Eye (tissue), 1 donor: ENCODE data around the gene HPGDS.
A peak's percentile ranks its signal among the peaks of the same experiment; 100 is the strongest.
"Not testable (repeated sequence)": the region's sequence is repeated elsewhere in the genome, so short reads cannot be mapped to it uniquely, and the experiment has no call there.

Experiments
- DNase-seq: peaks from one replicate; pipeline ENCODE4 v3.0.0-alpha.2; 2015

Gene HPGDS

DNA sequence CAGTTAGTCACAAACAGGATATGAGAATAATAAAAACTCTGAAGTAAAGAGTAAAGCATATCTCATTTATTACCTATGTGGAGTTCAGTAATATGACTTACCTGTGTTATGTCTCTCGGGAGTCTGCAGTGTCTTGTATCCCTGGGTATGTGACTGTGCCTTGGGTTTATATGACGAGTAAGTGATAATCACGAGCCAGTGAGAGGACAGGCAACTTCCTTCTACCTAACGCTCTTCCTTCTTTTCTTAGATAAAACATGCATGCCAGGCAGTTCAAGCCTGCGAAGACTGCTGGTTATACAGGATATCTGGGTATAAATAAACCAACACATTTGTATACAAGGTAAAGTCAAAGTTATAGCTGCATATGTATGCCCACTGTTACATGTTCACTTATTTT lies at the start of gene HPGDS:
HPGDS (minus strand) TSS at position 143 of the 400 bp plus-strand sequence. CDS start 8,207 bp downstream, outside the sequence.
- no peak for DNase-seq

DNA sequence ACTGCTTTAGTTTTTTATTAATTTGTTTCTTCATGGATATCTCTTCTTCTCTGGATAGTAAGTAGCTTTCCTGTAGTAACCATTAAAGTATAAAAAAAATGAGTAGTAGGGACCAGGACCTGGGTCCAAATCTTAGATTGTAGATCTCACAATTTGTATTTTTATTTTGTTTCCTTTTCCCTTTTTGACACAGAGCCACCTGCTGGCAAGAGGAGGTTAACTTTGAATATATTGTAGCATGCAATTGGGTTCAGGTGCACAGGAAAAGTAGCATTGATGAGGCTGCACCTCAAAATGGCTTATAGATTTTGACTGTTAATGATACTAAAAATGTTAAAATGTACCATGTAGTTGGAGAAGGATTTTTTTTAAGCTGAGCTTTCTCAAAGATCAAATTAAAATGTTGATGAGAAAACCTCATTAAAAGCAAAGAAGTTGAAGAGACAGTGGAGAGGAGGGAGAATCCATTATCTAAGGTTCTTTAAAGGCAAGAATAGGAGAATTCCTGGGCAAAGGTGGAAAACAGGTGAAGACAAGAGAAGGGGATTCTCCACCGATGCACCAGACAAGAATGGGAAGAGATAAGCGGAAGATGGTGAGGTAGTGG lies 48.3 kb upstream of the HPGDS start:
- DNase-seq: no peak

DNA sequence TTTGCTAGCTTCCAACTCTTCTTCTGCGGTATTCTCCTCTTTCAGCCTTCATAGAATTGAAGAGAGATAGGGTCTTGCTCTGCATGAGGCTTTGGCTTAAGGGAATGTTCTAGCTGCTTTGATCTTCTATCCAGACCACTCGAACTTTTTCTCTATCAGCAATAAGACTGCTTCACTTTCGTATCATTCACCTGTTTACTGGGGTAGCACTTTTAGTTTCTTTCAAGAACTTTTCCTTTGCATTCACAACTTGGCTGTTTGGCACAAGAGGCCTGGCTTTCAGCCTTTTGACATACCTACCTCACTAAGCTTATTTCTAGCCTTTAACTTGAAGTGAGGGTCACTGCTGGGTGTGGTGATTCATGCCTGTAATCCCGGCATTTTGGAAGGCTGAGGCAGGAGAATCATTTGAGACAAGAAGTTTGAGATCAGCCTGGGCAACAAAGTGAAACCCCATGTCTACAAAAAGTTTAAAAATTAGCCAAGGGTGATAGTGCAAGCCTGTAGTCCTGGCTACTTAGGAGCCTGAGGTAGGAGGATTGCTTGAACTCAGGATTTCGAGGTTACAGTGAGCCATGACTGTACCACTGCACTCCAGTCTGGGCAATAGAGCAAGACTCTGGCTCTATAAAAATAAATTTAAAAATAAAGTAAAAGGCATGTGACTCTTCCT lies 47.1 kb upstream of the HPGDS start:
- DNase-seq: no peak

DNA sequence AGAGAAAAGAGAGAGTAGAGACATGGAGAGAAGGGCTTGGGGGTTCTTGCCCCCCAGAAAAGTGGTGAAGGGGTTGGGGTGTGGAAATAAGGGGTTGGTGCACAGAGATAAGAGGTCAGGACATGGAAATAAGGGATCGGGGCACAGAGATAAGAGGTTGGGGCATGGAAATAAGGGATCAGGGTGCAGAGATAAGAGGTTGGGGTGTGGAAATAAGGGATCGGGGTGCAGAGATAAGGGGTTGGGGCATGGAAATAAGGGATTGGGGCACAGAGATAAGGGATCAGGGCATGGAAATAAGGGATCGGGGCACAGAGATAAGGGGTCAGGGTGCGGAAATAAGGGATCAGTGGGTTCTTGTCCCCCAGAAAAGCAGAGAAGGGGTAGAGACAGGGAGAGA lies 45.3 kb upstream of the HPGDS start:
- DNase-seq: not testable (repeated sequence)

DNA sequence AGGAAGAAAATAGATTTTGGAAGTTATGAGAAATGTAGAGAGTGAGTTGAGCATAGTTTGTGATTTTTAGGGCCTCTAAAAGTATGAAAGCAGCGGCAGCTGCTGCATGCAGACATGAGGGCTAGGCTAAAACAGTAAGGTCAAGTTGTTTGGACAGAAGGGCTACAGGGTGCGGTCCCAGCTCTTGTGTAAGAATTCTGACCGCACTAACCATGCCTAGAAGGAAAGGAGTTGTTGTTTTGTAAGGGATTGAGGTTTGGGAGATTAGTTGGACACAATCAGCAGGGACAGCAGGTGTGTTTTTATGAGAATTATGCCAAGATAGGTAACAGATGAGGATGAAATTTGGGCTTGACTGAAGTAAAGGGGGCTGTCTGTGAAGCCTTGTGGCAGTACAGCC lies 42.8 kb upstream of the HPGDS start:
- DNase-seq: not testable (repeated sequence)

DNA sequence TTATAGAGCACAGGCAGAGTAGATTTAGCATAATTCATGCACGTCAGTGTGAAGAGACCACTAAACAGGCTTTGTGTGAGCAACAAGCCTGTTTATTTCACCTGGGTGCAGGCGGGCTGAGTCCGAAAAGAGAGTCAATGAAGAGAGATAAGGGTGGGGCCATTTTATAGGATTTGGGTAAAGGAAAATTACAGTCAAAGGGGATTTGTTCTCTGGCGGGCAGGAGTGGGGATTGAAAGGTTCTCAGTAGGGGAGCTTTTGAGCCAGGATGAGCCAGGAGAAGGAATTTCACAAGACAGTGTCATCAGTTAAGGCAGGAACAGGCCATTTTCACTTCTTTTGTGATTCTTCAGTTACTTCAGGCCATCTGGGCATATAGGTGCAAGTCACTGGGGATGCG lies 40.3 kb upstream of the HPGDS start:
- not testable (repeated sequence) for DNase-seq

DNA sequence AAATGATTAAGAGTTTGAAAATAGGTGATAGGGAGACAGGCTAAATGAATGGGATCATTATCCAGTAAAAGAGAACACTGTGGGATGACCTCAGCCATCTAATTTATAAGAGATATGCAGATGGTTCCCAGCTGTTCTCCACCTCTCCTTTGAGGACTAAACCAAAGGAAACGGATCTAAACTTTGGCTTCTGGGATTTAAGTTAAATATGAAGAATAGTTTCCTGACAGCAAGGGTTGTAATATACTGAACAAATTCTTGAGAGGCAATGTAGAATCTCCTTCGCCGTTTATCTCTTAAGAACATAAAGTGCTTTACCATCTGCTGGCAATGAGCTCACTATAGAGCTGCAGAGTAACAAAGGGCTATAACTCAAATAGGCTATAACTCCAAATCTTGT lies 35.4 kb upstream of the HPGDS start:
- DNase-seq: no peak

DNA sequence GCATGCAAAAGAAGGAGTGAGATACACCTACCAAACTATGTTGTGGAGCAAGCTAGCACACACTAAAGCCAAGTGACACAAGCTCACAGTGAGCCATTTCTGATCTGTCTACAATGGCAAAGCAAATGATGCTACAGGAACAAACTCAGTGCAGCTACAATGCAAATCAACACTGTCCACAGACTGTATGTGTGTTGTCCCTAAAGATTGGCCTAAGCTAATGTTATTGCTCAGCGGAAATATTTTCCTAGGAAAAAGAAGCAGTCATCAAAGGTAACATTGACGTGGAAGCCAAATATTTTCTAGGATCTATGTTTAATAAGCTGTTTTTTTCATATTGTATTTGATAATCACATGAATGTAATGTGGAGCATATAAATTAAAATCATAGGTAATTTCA lies 34.7 kb upstream of the HPGDS start:
- DNase-seq: no peak

DNA sequence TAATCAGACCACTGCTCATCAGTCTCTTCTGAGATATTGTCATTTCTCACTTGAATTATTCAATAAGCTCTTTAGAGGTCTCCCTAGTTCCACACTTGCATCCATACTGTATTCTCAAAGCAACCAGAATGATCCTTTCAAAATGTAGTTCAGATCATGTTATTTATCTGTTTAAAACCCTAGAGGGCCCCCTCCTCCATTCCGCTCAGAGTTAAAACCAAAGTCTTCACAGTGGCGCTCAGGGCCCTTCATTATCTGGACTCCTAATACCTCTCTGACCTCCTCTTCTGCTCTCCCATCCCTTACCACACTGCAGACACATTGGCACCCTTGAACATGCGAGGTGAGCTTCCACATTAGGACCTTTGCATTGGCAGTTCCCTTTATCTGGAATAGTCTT lies 32.7 kb upstream of the HPGDS start:
- no peak for DNase-seq

DNA sequence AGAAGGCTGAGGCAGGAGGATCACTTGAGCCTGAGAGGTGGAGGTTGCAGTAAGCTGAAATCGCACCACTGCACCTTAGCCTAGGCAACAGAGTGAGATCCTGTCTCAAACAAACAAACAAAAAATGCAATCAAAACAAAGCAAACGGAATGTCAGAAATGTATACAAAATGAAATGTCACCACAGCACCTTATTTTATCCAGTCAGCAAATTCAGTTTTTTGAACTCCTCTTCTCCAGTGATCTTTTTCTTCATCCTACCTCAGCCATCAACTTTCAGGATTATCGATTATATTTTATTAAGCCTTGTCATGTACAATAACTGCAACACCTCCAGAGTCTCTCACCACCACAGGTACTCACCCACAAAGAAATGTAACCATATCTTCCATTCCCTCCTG lies 31.1 kb upstream of the HPGDS start:
- no peak for DNase-seq

DNA sequence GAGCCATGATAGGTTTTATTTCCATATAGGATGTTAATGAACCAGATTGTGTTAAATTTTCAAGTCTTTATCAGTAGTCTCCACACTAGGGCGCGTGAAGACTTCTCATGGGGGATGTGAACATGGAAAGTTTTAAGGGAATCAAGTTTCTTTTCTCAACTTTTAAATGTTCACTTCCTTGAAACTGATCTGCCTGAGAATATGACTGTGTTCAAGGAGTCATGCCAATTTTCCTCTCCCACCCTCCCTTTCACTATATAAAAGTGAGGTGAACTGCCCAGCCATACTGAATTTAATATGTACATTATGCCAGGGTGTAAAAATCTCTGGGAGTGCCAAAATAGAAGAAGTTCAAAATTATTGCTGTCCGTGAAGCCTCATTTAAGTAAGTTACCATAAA lies 30.4 kb upstream of the HPGDS start:
- DNase-seq: no peak

DNA sequence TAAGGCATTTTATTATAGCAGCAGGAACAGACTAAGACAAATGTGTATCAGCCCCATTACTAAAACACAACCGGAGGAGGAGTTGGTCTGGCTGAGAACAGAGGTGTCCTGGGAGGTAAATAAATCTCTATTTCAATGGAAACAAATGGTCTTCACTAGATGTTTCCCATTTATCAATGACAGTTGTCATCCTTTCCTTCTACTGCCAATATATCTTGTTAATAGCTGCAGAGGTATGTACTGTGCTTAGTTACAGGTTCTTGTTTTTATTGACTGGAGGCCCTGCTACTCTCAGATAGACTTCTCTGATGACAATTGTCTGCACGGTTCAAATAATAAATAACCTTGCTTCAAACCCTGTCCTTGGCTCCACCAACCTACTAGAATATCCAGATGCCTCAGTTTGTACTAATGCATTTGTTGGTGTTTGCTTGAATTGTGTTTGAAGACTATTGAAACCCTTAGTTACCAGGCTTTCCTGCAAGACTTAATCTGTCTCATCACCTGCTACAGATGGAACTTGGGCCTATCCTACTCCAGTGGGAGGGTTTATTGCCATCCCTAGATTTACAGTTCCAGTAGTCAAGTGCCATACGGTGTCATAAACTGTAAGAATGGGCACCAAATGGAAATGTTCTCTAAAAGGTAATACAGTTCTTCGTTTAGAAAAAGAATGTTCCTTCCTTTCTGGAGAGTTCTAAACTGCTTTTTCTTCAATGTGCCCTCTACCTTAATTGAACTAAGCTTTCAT lies 29.8 kb upstream of the HPGDS start:
- DNase-seq: no peak

DNA sequence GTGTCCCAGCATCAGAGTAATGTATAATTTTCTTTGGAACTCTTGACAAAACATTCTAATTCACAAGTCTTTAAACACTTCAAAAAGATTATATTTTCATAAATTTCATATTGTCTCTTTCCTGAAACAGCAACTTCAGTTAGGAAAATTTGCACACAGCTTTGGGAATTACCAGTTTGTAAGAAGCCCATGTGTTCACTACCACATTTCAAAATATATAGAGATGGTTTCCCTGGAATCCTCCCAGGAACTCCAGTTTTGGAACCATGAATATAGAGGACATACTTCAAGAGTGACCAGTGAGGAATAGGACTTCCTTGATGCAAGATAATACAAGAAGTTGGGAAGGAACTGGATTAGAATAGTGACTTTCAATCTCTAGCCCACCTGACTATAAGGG lies 28.7 kb upstream of the HPGDS start:
- no peak for DNase-seq

DNA sequence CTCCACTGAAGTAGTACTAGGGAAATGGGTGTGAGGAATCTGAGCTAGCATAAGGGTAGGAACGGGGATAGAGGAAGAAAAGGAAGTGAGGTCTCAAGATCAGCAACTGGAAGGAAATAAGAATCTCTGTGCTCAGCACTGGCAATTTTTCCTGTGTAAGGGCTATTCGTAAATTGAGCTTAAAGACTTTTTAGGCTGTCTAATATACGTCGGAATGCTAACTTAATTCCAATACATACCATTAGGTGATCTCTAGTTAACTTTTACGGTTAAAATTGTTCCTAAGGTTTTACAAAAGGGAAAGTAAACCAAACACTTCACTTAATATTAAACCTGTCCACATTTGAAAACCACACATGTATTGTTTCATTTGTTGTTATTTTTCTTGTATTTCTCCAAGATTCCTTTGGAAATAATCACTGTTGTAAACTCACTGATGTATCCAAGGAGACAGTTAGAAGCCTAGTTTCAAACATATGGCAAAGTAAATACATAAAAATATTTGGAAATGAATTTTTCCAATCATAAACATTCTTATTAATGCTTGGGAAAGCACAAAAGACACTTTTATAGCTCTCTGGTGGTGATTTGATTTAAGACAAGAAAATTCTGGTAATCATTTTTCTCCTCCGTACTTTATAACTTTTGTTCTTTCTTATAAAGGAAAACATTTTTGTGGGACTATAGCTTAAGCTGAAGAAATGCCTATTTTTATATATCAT lies 28.1 kb upstream of the HPGDS start:
- no peak for DNase-seq

DNA sequence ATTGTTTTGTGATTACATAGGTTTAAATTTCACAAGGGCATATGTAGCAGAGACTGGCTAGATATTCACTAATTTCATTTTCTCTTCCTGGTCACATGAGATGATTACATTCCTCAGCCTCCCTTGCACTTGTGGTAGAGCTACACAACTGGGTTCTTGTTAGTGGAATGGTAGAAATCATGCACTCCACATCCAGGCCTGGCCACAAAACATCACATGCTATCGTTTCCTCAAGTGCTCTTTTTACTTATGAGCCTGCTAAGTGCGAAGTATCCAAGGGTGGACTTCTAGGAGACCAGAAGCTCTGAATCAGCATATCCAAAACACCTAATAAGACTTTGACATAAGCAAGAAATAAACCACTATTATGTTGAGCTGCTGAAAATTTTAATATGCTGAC lies 26.4 kb upstream of the HPGDS start:
- no peak for DNase-seq

DNA sequence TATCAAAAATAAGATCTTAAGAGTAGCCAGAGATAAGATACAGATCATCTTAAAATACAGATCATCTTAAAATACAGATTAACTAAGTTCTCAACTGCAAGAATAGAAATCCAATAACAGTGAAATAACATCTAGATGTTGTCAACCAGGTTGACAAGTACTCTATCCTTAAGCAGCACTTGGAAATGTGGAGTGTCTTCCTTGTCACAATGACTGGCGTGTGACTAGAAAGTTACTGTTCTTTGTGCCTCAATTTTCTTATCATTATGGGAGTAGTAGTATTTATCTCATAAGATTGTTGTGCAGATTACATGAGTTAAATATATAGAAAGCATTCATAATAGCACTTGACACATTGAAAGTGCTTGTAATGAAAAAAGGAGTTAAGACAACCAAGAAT lies 25.8 kb upstream of the HPGDS start:
- no peak for DNase-seq

DNA sequence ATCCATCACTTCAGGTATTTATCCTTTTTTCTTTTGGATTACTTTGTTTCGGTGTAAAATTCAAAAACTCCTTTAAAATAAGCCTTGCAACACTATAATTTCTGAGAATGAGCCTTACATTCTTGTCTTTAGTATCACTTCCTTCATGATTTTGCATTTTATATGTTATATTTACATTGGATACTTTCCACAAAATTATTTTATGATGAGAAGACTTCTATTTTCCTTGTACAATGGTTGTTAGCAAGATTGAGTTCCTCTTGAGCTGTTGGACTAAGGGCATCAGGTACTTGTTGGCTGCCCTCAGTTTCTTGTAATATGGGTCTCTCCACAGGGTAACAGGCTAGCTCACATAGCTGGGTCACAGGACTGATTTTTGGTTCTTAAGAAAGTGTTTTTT lies 22.7 kb upstream of the HPGDS start:
- DNase-seq: no peak

DNA sequence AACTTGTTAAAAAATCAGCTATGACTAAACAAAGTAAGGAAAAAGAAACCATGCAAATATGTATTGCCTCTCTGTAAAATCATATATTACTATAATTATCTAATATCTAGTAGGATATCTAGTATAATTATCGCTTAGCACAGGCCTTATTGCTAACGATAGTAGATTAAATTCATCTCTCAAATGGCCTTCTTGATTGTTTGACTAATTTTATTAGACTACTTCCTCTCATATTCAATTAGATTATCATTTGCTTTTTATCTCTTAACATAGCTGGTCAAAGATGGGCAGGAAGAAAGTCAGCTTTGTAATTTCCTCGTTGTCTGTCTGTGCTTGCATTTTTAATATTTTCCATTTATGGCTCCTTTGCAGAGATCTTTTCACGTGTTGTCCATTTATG lies 21.9 kb upstream of the HPGDS start:
- no peak for DNase-seq

DNA sequence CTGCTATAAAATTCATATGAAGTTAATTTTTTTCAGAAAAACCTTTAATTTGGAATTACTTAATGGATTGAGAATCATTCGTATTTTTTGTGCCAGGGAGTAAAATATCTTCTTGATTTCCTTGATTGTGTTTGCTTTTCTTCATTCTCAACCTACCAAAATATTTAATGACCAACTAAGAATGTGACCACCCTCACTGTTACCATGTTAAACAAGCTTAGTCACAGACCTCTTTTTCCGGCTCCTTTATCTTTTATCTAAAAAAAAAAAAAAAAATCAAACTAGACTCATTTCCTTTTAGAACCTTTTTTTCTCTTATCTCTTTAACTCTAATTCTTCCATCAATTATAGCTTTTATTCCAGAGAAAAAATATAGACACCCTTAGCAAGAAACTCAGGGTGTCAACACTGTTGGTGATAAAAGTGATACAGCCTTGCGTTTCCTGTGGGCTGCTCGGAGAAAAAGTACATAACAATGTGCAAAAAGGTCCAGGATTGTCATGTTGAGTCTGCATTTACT lies 20.6 kb upstream of the HPGDS start:
- DNase-seq: no peak

DNA sequence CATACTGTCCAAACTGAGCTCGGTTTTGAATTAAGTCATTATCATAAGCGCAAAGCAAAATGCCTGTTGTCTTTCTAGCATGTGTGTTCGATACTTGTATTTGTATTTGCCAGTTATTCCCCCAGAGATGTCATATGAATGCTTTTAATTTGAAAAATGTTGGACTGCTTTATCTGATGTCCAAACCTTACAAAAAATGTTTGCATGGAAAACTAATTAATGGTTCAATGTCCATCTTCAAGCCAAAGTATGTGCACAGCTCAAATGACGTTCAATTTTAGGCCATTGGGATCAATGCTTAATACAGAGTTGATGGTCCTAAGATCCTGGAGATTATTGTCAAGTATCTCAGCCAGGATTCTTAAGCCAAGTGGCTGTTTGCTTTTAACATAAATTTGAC lies 17.2 kb upstream of the HPGDS start:
- DNase-seq: peak; percentile 13

DNA sequence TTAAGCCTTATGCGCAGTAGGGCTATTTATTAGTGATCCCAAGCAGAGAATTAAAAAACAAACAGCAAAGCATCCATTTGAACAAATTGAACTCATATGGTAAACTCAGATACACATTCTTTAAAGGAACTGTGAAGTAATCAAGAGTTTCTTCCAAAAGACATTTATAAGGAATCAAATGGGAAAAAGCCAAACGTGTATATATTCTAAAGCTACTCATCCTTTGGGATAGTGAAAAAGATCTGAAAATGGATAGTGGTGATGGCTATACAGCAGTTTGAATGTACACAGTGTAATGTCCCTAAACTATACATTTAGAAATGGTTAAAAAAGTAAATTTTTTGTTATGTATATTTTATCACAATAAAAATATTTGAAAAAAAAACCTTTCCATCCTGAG lies 16.6 kb upstream of the HPGDS start:
- no peak for DNase-seq

DNA sequence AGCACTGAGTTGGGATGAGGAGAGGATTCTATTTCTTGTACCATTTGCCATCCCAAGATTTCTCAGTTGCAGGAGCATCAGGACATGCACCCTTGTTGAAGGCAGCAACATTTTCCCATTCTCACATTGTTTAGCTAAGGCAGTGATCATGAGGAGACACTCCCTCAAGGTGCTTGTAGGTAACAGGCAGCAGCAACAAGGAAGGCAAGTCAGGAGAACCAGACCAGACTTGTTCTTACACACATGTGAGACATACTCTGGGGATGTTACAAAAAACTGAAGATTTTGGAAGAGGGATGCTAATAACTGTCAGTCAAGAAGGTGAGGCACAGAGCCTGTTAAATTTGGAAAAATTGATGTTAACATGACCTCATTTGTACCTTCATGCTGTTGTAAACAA lies 15.5 kb upstream of the HPGDS start:
- no peak for DNase-seq

DNA sequence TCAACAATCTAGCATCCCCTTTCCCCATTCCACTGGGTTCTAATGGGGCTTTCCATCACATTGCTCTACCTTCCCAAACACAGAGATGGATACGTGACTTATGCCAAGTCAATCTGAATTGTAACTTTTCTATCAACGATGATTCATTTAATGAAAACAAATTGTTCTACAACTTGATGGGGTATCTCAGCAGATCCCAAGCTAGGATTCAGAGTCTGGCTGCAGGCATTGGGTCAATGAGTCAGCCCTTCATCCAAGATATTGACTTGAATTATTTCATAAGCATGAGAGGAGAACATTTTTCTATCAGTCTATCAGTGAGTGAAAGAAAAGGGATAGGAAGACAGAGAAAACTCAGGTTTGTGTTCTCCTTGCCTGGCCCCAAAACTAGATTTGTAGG lies 15.0 kb upstream of the HPGDS start:
- no peak for DNase-seq
